HG02642 (cell line): ENCODE results near the gene SPRED3.
"Not testable (repeated sequence)": the region's sequence is repeated elsewhere in the genome, so short reads cannot be mapped to it uniquely, and the experiment has no call there.

ENCODE experiments used
- ATAC-seq: cut with Tn5 transposase; IDR thresholded peaks from one replicate; pipeline ENCODE4 v1.9.1; 2021; ENCODE audit warnings: mild to moderate bottlenecking; ENCODE audit not compliant: unreplicated experiment, poor library complexity

SPRED3 gene

GRCh38 chr19:38413416-38413815, 24.9 kb downstream of the SPRED3 start:
- ATAC-seq: no peak

- no peak for ATAC-seq
These were observed 28.6 kb downstream of the SPRED3 start for GRCh38 chr19:38417146-38417543.

GRCh38 chr19:38417544-38418506, 29.3 kb downstream of the SPRED3 start:
- ATAC-seq: no peak

- no peak for ATAC-seq
These were observed 32.4 kb downstream of the SPRED3 start for GRCh38 chr19:38420935-38421334.

- no peak for ATAC-seq
These were observed 33.4 kb downstream of the SPRED3 start for GRCh38 chr19:38421856-38422255.

GRCh38 chr19:38422438-38422837, 33.9 kb downstream of the SPRED3 start:
- no peak for ATAC-seq

GRCh38 chr19:38424272-38424671, 35.8 kb downstream of the SPRED3 start:
- no peak for ATAC-seq

GRCh38 chr19:38425222-38425809, 36.8 kb downstream of the SPRED3 start:
- no peak for ATAC-seq

GRCh38 chr19:38425810-38426466, 37.4 kb downstream of the SPRED3 start, which contains the start of gene RASGRP4:
Gene RASGRP4 (minus strand): TSS chr19:38426219. CDS start chr19:38426091, 128 bp downstream.
- no peak for ATAC-seq

GRCh38 chr19:38427035-38427677, 38.7 kb downstream of the SPRED3 start:
- not testable (repeated sequence) for ATAC-seq

- ATAC-seq: no peak
These were observed 40.7 kb downstream of the SPRED3 start for GRCh38 chr19:38429055-38429810.

- no peak for ATAC-seq
These were observed 41.3 kb downstream of the SPRED3 start for GRCh38 chr19:38429811-38430156.

GRCh38 chr19:38430931-38431330, 42.4 kb downstream of the SPRED3 start:
- no peak for ATAC-seq

GRCh38 chr19:38433268-38433733, 44.8 kb downstream of the SPRED3 start, which contains the start of gene RYR1:
Gene RYR1 (plus strand): TSS chr19:38433691. CDS start chr19:38433830, 139 bp downstream.
- no peak for ATAC-seq

- no peak for ATAC-seq
These were observed 46.1 kb downstream of the SPRED3 start for GRCh38 chr19:38434549-38435051.

- no peak for ATAC-seq
These were observed 48.8 kb downstream of the SPRED3 start for GRCh38 chr19:38437295-38437694.

- ATAC-seq: no peak
These were observed 49.4 kb downstream of the SPRED3 start for GRCh38 chr19:38437917-38438316.

- no peak for ATAC-seq
These were observed 52.1 kb downstream of the SPRED3 start for GRCh38 chr19:38440592-38440991.

- no peak for ATAC-seq
These were observed 53.3 kb downstream of the SPRED3 start for GRCh38 chr19:38441657-38442348.
